SH-SY5Y (cell line): ENCODE measurements around the gene MYCT1.

Experiments
- GATA2 ChIP-seq: IDR thresholded peaks from 2 replicates; pipeline ENCODE4 v1.6.1; 2011; ENCODE audit warnings: mild to moderate bottlenecking, low read depth, low read length
- GATA3 ChIP-seq: IDR thresholded peaks from 2 replicates; pipeline ENCODE4 v1.6.1; 2011; ENCODE audit warnings: low read depth, mild to moderate bottlenecking, low read length, moderate library complexity

GRCh38 chr6:152750694-152751093 is 53.0 kb downstream of the MYCT1 start, which contains the start of gene VIP:
- TF ChIP-seq GATA2 (no peak), GATA3 (no peak)
